ENCODE measurements around the gene P2RY13. TPM values are rescaled to one million over a fixed set of nuclear protein-coding genes. Genes with fewer than 3 reads are reported as not detected.
A peak's percentile ranks its signal among the peaks of the same experiment; 100 is the strongest.

P2RY13 gene
- total and polyA plus RNA-seq, 2 donors = 2.2 to 4.8 TPM

GRCh38 chr3:151330379-151330778 is 1.0 kb upstream of the P2RY13 start:
- no peak for DNase-seq (ENCODE audit: low read depth in 6 of 9, low spot score in 9 of 9)
- Histone ChIP-seq H3K4me3 (ENCODE audit: low read length in 2 of 2) (no peak overlapping the region), H3K27me3 (ENCODE audit: control insufficient read depth in 2 of 2, insufficient read depth in 1 of 2, low read length in 1 of 2) (no peaks in the 10 kb centered on the region), H3K9me3 (ENCODE audit: control insufficient read depth in 2 of 2, insufficient read depth in 1 of 2, low read length in 1 of 2) (no peaks in the 10 kb centered on the region), H3K27ac (ENCODE audit: low read depth in 1 of 2, low read length in 1 of 2) (no peak overlapping the region), H3K36me3 (ENCODE audit: control insufficient read depth in 2 of 2, insufficient read depth in 2 of 2, low read length in 1 of 2) (no peaks in the 10 kb centered on the region), H3K4me1 (ENCODE audit: control insufficient read depth in 2 of 2, insufficient read depth in 2 of 2, low read length in 2 of 2) (peaks cover 6 to 7% of the 10 kb centered on the region in 2 donors)
- WGBS = 85% methylated on average over 4 of the region's 4 CpGs

GRCh38 chr3:151328298-151328995 is 902 bp downstream of the P2RY13 start:
- no peaks in the 10 kb centered on the region for H3K36me3 ChIP-seq (ENCODE audit: control insufficient read depth in 2 of 2, insufficient read depth in 2 of 2, low read length in 1 of 2)
- H3K9me3 ChIP-seq (ENCODE audit: control insufficient read depth in 2 of 2, insufficient read depth in 1 of 2, low read length in 1 of 2) = no peaks in the 10 kb centered on the region
- H3K27ac ChIP-seq (ENCODE audit: low read depth in 1 of 2, low read length in 1 of 2) = peak overlapping the region; percentile 66 to 85
- peak overlapping the region; percentile 30 to 46 for H3K4me3 ChIP-seq (ENCODE audit: low read length in 2 of 2)
- WGBS = 8% methylated on average over 10 of the region's 10 CpGs
- no peaks in the 10 kb centered on the region for H3K27me3 ChIP-seq (ENCODE audit: control insufficient read depth in 2 of 2, insufficient read depth in 1 of 2, low read length in 1 of 2)
- H3K4me1 ChIP-seq (ENCODE audit: control insufficient read depth in 2 of 2, insufficient read depth in 2 of 2, low read length in 2 of 2) = peaks cover 6 to 7% of the 10 kb centered on the region in 2 donors
- peak; percentile 27 to 76 (median 47) for DNase-seq (ENCODE audit: low read depth in 6 of 9, low spot score in 9 of 9)

- WGBS = 51% methylated on average over 3 of the region's 3 CpGs
- peaks cover 6 to 7% of the 10 kb centered on the region in 2 donors for H3K4me1 ChIP-seq (ENCODE audit: control insufficient read depth in 2 of 2, insufficient read depth in 2 of 2, low read length in 2 of 2)
- H3K27ac ChIP-seq (ENCODE audit: low read depth in 1 of 2, low read length in 1 of 2) = peak overlapping the region in 1 of 2 donors; percentile 85
- DNase-seq (ENCODE audit: low read depth in 6 of 9, low spot score in 9 of 9) = peak in 1 of 9 donors; percentile 47
- H3K27me3 ChIP-seq (ENCODE audit: control insufficient read depth in 2 of 2, insufficient read depth in 1 of 2, low read length in 1 of 2) = no peaks in the 10 kb centered on the region
- no peaks in the 10 kb centered on the region for H3K9me3 ChIP-seq (ENCODE audit: control insufficient read depth in 2 of 2, insufficient read depth in 1 of 2, low read length in 1 of 2)
- no peaks in the 10 kb centered on the region for H3K36me3 ChIP-seq (ENCODE audit: control insufficient read depth in 2 of 2, insufficient read depth in 2 of 2, low read length in 1 of 2)
- H3K4me3 ChIP-seq (ENCODE audit: low read length in 2 of 2) = no peak overlapping the region
Observed at GRCh38 chr3:151327571-151328198, 1.7 kb downstream of the P2RY13 start.

DNA sequence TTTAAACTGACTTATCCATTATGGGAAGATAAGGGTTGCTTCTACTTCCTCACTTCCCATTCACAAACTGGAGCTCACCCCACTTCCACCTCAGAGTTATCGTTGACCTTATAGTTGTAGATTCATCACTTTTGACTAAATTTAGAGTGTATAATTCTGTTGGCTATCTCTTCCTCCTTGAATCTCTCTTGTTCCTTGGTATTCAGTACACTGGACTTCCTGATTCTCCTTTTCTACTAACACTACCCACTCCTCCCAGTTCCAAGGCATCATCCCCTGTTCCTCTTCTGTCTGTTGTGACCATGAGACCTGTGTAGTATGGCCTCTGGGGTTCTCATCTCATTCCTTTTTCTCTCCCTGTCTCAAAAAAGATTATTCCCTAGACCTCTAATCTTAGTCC is 6.8 kb downstream of the P2RY13 start:
- H3K9me3 ChIP-seq (ENCODE audit: control insufficient read depth in 2 of 2, insufficient read depth in 1 of 2, low read length in 1 of 2) = no peaks in the 10 kb centered on the region
- no peaks in the 10 kb centered on the region for H3K27me3 ChIP-seq (ENCODE audit: control insufficient read depth in 2 of 2, insufficient read depth in 1 of 2, low read length in 1 of 2)
- no peak overlapping the region for H3K27ac ChIP-seq (ENCODE audit: low read depth in 1 of 2, low read length in 1 of 2)
- DNase-seq (ENCODE audit: low read depth in 6 of 9, low spot score in 9 of 9) = no peak
- H3K4me3 ChIP-seq (ENCODE audit: low read length in 2 of 2) = no peak overlapping the region
- no peaks in the 10 kb centered on the region for H3K4me1 ChIP-seq (ENCODE audit: control insufficient read depth in 2 of 2, insufficient read depth in 2 of 2, low read length in 2 of 2)
- no peaks in the 10 kb centered on the region for H3K36me3 ChIP-seq (ENCODE audit: control insufficient read depth in 2 of 2, insufficient read depth in 2 of 2, low read length in 1 of 2)
- 97% methylated on average over 1 of the region's 1 CpG for WGBS

DNA sequence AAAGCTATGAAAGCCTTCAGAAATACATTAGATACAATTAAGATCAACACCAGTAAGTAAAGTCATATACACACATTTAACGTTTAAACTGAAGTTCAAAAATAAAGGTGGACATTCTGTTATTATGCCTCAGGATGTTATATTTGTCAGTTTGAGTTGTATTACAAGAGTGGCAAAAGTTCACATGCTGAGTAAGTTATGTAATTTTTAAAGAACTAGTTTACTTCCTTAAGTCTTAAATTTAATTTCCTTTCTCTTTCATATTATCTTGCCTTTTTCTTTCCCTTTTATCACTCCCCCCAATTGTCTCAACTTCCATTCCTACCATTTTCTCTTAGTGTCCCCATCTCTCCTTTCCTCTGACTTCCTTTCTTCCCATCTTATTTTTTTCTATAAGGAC is 7.8 kb downstream of the P2RY13 start:
- Histone ChIP-seq H3K9me3 (ENCODE audit: control insufficient read depth in 2 of 2, insufficient read depth in 1 of 2, low read length in 1 of 2) (no peaks in the 10 kb centered on the region), H3K27ac (ENCODE audit: low read depth in 1 of 2, low read length in 1 of 2) (no peak overlapping the region), H3K4me3 (ENCODE audit: low read length in 2 of 2) (no peak overlapping the region), H3K36me3 (ENCODE audit: control insufficient read depth in 2 of 2, insufficient read depth in 2 of 2, low read length in 1 of 2) (no peaks in the 10 kb centered on the region), H3K27me3 (ENCODE audit: control insufficient read depth in 2 of 2, insufficient read depth in 1 of 2, low read length in 1 of 2) (no peaks in the 10 kb centered on the region), H3K4me1 (ENCODE audit: control insufficient read depth in 2 of 2, insufficient read depth in 2 of 2, low read length in 2 of 2) (no peaks in the 10 kb centered on the region)
- DNase-seq (ENCODE audit: low read depth in 6 of 9, low spot score in 9 of 9) = no peak
- WGBS = 44% methylated on average over 1 of the region's 1 CpG

DNA sequence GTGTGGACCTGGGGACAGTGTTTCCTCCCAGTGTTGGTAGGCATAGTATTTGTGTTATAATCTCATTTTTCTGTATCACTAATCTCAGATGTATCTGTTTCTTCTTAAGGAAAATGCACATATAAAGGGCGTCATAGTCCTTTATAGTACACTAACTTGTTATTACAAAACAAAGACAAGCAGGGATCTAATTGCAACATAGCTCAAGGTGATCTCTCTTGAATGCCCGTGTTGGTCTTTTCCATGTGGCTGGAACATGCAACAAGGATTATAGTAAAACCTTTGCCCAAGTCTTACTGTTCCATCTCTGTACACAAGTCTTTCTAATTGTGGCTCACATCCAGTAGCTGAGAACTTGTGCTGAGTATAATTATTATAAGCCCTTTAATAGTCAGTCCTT is 9.2 kb downstream of the P2RY13 start:
- peak overlapping the region in 1 of 2 donors; percentile 15 for H3K27ac ChIP-seq (ENCODE audit: low read depth in 1 of 2, low read length in 1 of 2)
- no peak for DNase-seq (ENCODE audit: low read depth in 6 of 9, low spot score in 9 of 9)
- H3K9me3 ChIP-seq (ENCODE audit: control insufficient read depth in 2 of 2, insufficient read depth in 1 of 2, low read length in 1 of 2) = no peaks in the 10 kb centered on the region
- 93% methylated on average over 2 of the region's 2 CpGs for WGBS
- no peak overlapping the region for H3K4me3 ChIP-seq (ENCODE audit: low read length in 2 of 2)
- H3K4me1 ChIP-seq (ENCODE audit: control insufficient read depth in 2 of 2, insufficient read depth in 2 of 2, low read length in 2 of 2) = no peaks in the 10 kb centered on the region
- H3K27me3 ChIP-seq (ENCODE audit: control insufficient read depth in 2 of 2, insufficient read depth in 1 of 2, low read length in 1 of 2) = no peaks in the 10 kb centered on the region
- no peaks in the 10 kb centered on the region for H3K36me3 ChIP-seq (ENCODE audit: control insufficient read depth in 2 of 2, insufficient read depth in 2 of 2, low read length in 1 of 2)

DNA sequence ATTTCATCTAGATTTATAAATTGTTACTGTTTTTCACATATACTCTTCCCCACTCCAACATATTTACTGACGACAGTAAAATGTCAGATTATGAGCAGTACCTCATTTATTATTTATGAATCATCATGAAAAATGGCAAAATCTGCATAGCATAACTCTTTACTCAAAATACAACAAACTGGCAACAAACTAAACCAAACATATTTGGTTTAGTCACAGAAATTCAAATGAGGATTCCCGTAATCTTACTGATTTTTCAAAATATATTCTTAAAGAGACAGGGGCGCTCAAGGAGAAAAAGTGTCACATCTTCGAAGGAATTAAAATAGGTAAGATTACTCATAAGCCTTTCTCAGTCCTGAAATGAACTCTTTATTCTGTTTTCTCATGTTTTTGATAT is 9.7 kb downstream of the P2RY13 start:
- 95% methylated on average over 4 of the region's 4 CpGs for WGBS
- no peaks in the 10 kb centered on the region for H3K9me3 ChIP-seq (ENCODE audit: control insufficient read depth in 2 of 2, insufficient read depth in 1 of 2, low read length in 1 of 2)
- no peaks in the 10 kb centered on the region for H3K4me1 ChIP-seq (ENCODE audit: control insufficient read depth in 2 of 2, insufficient read depth in 2 of 2, low read length in 2 of 2)
- peak overlapping the region in 1 of 2 donors; percentile 15 for H3K27ac ChIP-seq (ENCODE audit: low read depth in 1 of 2, low read length in 1 of 2)
- no peak for DNase-seq (ENCODE audit: low read depth in 6 of 9, low spot score in 9 of 9)
- H3K36me3 ChIP-seq (ENCODE audit: control insufficient read depth in 2 of 2, insufficient read depth in 2 of 2, low read length in 1 of 2) = no peaks in the 10 kb centered on the region
- H3K27me3 ChIP-seq (ENCODE audit: control insufficient read depth in 2 of 2, insufficient read depth in 1 of 2, low read length in 1 of 2) = no peaks in the 10 kb centered on the region
- no peak overlapping the region for H3K4me3 ChIP-seq (ENCODE audit: low read length in 2 of 2)

- WGBS = 94% methylated on average over 7 of the region's 7 CpGs
- Histone ChIP-seq H3K27ac (ENCODE audit: low read depth in 1 of 2, low read length in 1 of 2) (peak overlapping the region in 1 of 2 donors; percentile 41), H3K9me3 (ENCODE audit: control insufficient read depth in 2 of 2, insufficient read depth in 1 of 2, low read length in 1 of 2) (no peaks in the 10 kb centered on the region), H3K36me3 (ENCODE audit: control insufficient read depth in 2 of 2, insufficient read depth in 2 of 2, low read length in 1 of 2) (no peaks in the 10 kb centered on the region), H3K27me3 (ENCODE audit: control insufficient read depth in 2 of 2, insufficient read depth in 1 of 2, low read length in 1 of 2) (no peaks in the 10 kb centered on the region), H3K4me1 (ENCODE audit: control insufficient read depth in 2 of 2, insufficient read depth in 2 of 2, low read length in 2 of 2) (no peaks in the 10 kb centered on the region), H3K4me3 (ENCODE audit: low read length in 2 of 2) (no peak overlapping the region)
- DNase-seq (ENCODE audit: low read depth in 6 of 9, low spot score in 9 of 9) = no peak
Observed at GRCh38 chr3:151318991-151319390, 10.4 kb downstream of the P2RY13 start.

DNA sequence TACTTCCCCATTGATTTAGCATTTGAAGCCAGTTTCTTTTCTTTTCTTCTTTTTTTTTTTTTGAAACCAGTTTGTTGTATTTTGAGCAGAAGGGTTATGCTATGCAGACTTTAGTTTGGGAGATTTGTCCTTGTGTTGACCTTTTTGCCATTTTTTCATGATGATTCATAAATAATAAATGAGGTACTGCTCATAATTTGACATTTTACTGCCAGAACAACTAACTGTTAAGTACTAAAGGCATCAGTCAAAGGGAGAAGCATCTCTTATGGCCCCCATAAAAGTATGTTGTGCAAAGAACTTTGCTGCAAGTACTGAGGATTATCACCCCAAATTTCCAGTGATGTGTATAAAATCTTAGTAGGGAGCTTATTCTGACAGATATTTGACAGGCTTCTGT is 11.0 kb downstream of the P2RY13 start:
- no peak for DNase-seq (ENCODE audit: low read depth in 6 of 9, low spot score in 9 of 9)
- no peaks in the 10 kb centered on the region for H3K27me3 ChIP-seq (ENCODE audit: control insufficient read depth in 2 of 2, insufficient read depth in 1 of 2, low read length in 1 of 2)
- H3K4me1 ChIP-seq (ENCODE audit: control insufficient read depth in 2 of 2, insufficient read depth in 2 of 2, low read length in 2 of 2) = no peaks in the 10 kb centered on the region
- no peaks in the 10 kb centered on the region for H3K36me3 ChIP-seq (ENCODE audit: control insufficient read depth in 2 of 2, insufficient read depth in 2 of 2, low read length in 1 of 2)
- no peak overlapping the region for H3K4me3 ChIP-seq (ENCODE audit: low read length in 2 of 2)
- no peaks in the 10 kb centered on the region for H3K9me3 ChIP-seq (ENCODE audit: control insufficient read depth in 2 of 2, insufficient read depth in 1 of 2, low read length in 1 of 2)
- H3K27ac ChIP-seq (ENCODE audit: low read depth in 1 of 2, low read length in 1 of 2) = peak overlapping the region in 1 of 2 donors; percentile 41
